ENCODE data around the gene ATP8A1. TPM values are rescaled to one million over a fixed set of nuclear protein-coding genes. Genes with fewer than 3 reads are reported as not detected.
"Not testable (repeated sequence)": the region's sequence is repeated elsewhere in the genome, so short reads cannot be mapped to it uniquely, and the experiment has no call there.

Gene ATP8A1
- total RNA-seq, 2 donors from 2014 or later = 43.3 to 59.2 TPM

GRCh38 chr4:42474406-42474805 lies 182.5 kb downstream of the ATP8A1 start:
- H3K27me3 Mint-ChIP-seq = no peaks in the 10 kb centered on the region
- no peak overlapping the region for H3K4me3 Mint-ChIP-seq
- no peak overlapping the region for H3K27ac Mint-ChIP-seq
- H3K9me3 ChIP-seq (ENCODE audit: control insufficient read depth, low read length, poor library complexity, severe bottlenecking) = no peaks in the 10 kb centered on the region
- H3K4me1 Mint-ChIP-seq = peaks cover 4% of the 10 kb centered on the region
- DNase-seq (no peak), ATAC-seq (no peak)
- H3K36me3 Mint-ChIP-seq (ENCODE audit: low read depth) = peaks cover 7% of the 10 kb centered on the region

- Mint-ChIP-seq H3K4me1 (no peaks in the 10 kb centered on the region), H3K36me3 (ENCODE audit: low read depth) (peaks cover 7% of the 10 kb centered on the region), H3K27me3 (no peaks in the 10 kb centered on the region), H3K4me3 (no peak overlapping the region), H3K27ac (no peak overlapping the region)
- DNase-seq (no peak), ATAC-seq (no peak)
- no peaks in the 10 kb centered on the region for H3K9me3 ChIP-seq (ENCODE audit: control insufficient read depth, low read length, poor library complexity, severe bottlenecking)
Observed at GRCh38 chr4:42473071-42473684, 183.7 kb downstream of the ATP8A1 start.

GRCh38 chr4:42471896-42472295 lies 185.0 kb downstream of the ATP8A1 start:
- peak overlapping the region; percentile 39 for H3K27ac Mint-ChIP-seq
- peaks cover 9% of the 10 kb centered on the region for H3K36me3 Mint-ChIP-seq (ENCODE audit: low read depth)
- no peaks in the 10 kb centered on the region for H3K4me1 Mint-ChIP-seq
- H3K9me3 ChIP-seq (ENCODE audit: control insufficient read depth, low read length, poor library complexity, severe bottlenecking) = no peaks in the 10 kb centered on the region
- DNase-seq = no peak
- H3K4me3 Mint-ChIP-seq = no peak overlapping the region
- ATAC-seq = no peak
- H3K27me3 Mint-ChIP-seq = no peaks in the 10 kb centered on the region

GRCh38 chr4:42470023-42470422 lies 186.9 kb downstream of the ATP8A1 start:
- ATAC-seq (no peak), DNase-seq (no peak)
- no peak overlapping the region for H3K4me3 Mint-ChIP-seq
- no peak overlapping the region for H3K27ac Mint-ChIP-seq
- H3K9me3 ChIP-seq (ENCODE audit: control insufficient read depth, low read length, poor library complexity, severe bottlenecking) = no peaks in the 10 kb centered on the region
- peaks cover 9% of the 10 kb centered on the region for H3K36me3 Mint-ChIP-seq (ENCODE audit: low read depth)
- no peaks in the 10 kb centered on the region for H3K4me1 Mint-ChIP-seq
- H3K27me3 Mint-ChIP-seq = no peaks in the 10 kb centered on the region

- DNase-seq; H3K9me3 ChIP-seq (ENCODE audit: control insufficient read depth, low read length, poor library complexity, severe bottlenecking); H3K27ac Mint-ChIP-seq; H3K4me1 Mint-ChIP-seq; H3K4me3 Mint-ChIP-seq; H3K27me3 Mint-ChIP-seq; ATAC-seq: not testable (repeated sequence)
- peaks cover 12% of the 10 kb centered on the region for H3K36me3 Mint-ChIP-seq (ENCODE audit: low read depth)
Observed at GRCh38 chr4:42467777-42468176, 189.1 kb downstream of the ATP8A1 start.

GRCh38 chr4:42466273-42466844 lies 190.5 kb downstream of the ATP8A1 start:
- Mint-ChIP-seq H3K27me3 (no peaks in the 10 kb centered on the region), H3K4me3 (no peak overlapping the region), H3K36me3 (ENCODE audit: low read depth) (peaks cover 12% of the 10 kb centered on the region), H3K4me1 (no peaks in the 10 kb centered on the region), H3K27ac (no peak overlapping the region)
- H3K9me3 ChIP-seq (ENCODE audit: control insufficient read depth, low read length, poor library complexity, severe bottlenecking) = no peaks in the 10 kb centered on the region
- DNase-seq = no peak
- no peak for ATAC-seq

- no peaks in the 10 kb centered on the region for H3K4me1 Mint-ChIP-seq
- peaks cover 13% of the 10 kb centered on the region for H3K36me3 Mint-ChIP-seq (ENCODE audit: low read depth)
- DNase-seq (no peak), ATAC-seq (no peak)
- H3K9me3 ChIP-seq (ENCODE audit: control insufficient read depth, low read length, poor library complexity, severe bottlenecking) = no peaks in the 10 kb centered on the region
- H3K4me3 Mint-ChIP-seq = no peak overlapping the region
- no peak overlapping the region for H3K27ac Mint-ChIP-seq
- H3K27me3 Mint-ChIP-seq = no peaks in the 10 kb centered on the region
Observed at GRCh38 chr4:42464550-42465094, 192.3 kb downstream of the ATP8A1 start.

- peaks cover 11% of the 10 kb centered on the region for H3K36me3 Mint-ChIP-seq (ENCODE audit: low read depth)
- not testable (repeated sequence) for H3K4me1 Mint-ChIP-seq
Observed at GRCh38 chr4:42461216-42461615, 195.7 kb downstream of the ATP8A1 start.

GRCh38 chr4:42460043-42460442 lies 196.9 kb downstream of the ATP8A1 start:
- H3K27me3 Mint-ChIP-seq = no peaks in the 10 kb centered on the region
- ATAC-seq = no peak
- no peaks in the 10 kb centered on the region for H3K4me1 Mint-ChIP-seq
- H3K27ac Mint-ChIP-seq = no peak overlapping the region
- H3K9me3 ChIP-seq (ENCODE audit: control insufficient read depth, low read length, poor library complexity, severe bottlenecking) = no peaks in the 10 kb centered on the region
- peaks cover 11% of the 10 kb centered on the region for H3K36me3 Mint-ChIP-seq (ENCODE audit: low read depth)
- DNase-seq = no peak
- H3K4me3 Mint-ChIP-seq = no peak overlapping the region

More at GRCh38 chr4:42461216-42461615, 195.7 kb downstream of the ATP8A1 start:
- not testable (repeated sequence) for H3K27ac Mint-ChIP-seq; H3K9me3 ChIP-seq (ENCODE audit: control insufficient read depth, low read length, poor library complexity, severe bottlenecking); DNase-seq; H3K27me3 Mint-ChIP-seq; H3K4me3 Mint-ChIP-seq; ATAC-seq

- no peak overlapping the region for H3K4me3 Mint-ChIP-seq
- H3K27me3 Mint-ChIP-seq = no peaks in the 10 kb centered on the region
- no peak for DNase-seq
- peaks cover 8% of the 10 kb centered on the region for H3K36me3 Mint-ChIP-seq (ENCODE audit: low read depth)
- no peak overlapping the region for H3K27ac Mint-ChIP-seq
- ATAC-seq = no peak
- no peaks in the 10 kb centered on the region for H3K9me3 ChIP-seq (ENCODE audit: control insufficient read depth, low read length, poor library complexity, severe bottlenecking)
- no peaks in the 10 kb centered on the region for H3K4me1 Mint-ChIP-seq
Observed at GRCh38 chr4:42458657-42459056, 198.2 kb downstream of the ATP8A1 start.

- no peak overlapping the region for H3K4me3 Mint-ChIP-seq
- H3K27me3 Mint-ChIP-seq = no peaks in the 10 kb centered on the region
- no peak for ATAC-seq
- no peaks in the 10 kb centered on the region for H3K9me3 ChIP-seq (ENCODE audit: control insufficient read depth, low read length, poor library complexity, severe bottlenecking)
- no peak for DNase-seq
- H3K4me1 Mint-ChIP-seq = peaks cover 4% of the 10 kb centered on the region
- no peak overlapping the region for H3K27ac Mint-ChIP-seq
- H3K36me3 Mint-ChIP-seq (ENCODE audit: low read depth) = peaks cover 10% of the 10 kb centered on the region
Observed at GRCh38 chr4:42454755-42455420, 202.0 kb downstream of the ATP8A1 start.

GRCh38 chr4:42453612-42454011 lies 203.3 kb downstream of the ATP8A1 start:
- ATAC-seq (no peak), DNase-seq (no peak)
- H3K36me3 Mint-ChIP-seq (ENCODE audit: low read depth) = peaks cover 10% of the 10 kb centered on the region
- H3K9me3 ChIP-seq (ENCODE audit: control insufficient read depth, low read length, poor library complexity, severe bottlenecking) = no peaks in the 10 kb centered on the region
- H3K27me3 Mint-ChIP-seq = no peaks in the 10 kb centered on the region
- no peak overlapping the region for H3K4me3 Mint-ChIP-seq
- peaks cover 4% of the 10 kb centered on the region for H3K4me1 Mint-ChIP-seq
- H3K27ac Mint-ChIP-seq = no peak overlapping the region

- Mint-ChIP-seq H3K27me3 (no peaks in the 10 kb centered on the region), H3K4me1 (peaks cover 4% of the 10 kb centered on the region), H3K27ac (no peak overlapping the region), H3K36me3 (ENCODE audit: low read depth) (peaks cover 10% of the 10 kb centered on the region), H3K4me3 (no peak overlapping the region)
- no peak for ATAC-seq
- DNase-seq = no peak
- no peaks in the 10 kb centered on the region for H3K9me3 ChIP-seq (ENCODE audit: control insufficient read depth, low read length, poor library complexity, severe bottlenecking)
Observed at GRCh38 chr4:42452823-42453222, 204.1 kb downstream of the ATP8A1 start.
